Prostate gland (tissue), 2 donors: Measurements from ENCODE around the gene KIF26B.

Experiments used
- POLR2A ChIP-seq: fragments of 450-650 bp; IDR thresholded peaks from one replicate; pipeline ENCODE4 v1.6.1; 2016; ENCODE audit warnings: antibody characterized with exemption, mild to moderate bottlenecking
- POLR2AphosphoS5 ChIP-seq: sonication (generic); formaldehyde crosslinking; IDR thresholded peaks from one replicate; pipeline ENCODE4 v1.6.1; 2017; ENCODE audit warnings: antibody characterized with exemption
- TF ChIP-seq, protein P1 (sequence below), 4 experiments: fragments of 200-600 bp in 2 of 4; fragments of 450-650 bp in 2 of 4; sonication (generic) in 2 of 4; IDR thresholded peaks; 1 replicate in 3 of 4; 2 replicates in 1 of 4; pipeline ENCODE4 v1.5.1; 2016 to 2019; ENCODE audit warnings: antibody characterized with exemption in 4 of 4, mild to moderate bottlenecking in 2 of 4, moderate library complexity in 2 of 4

DNA sequence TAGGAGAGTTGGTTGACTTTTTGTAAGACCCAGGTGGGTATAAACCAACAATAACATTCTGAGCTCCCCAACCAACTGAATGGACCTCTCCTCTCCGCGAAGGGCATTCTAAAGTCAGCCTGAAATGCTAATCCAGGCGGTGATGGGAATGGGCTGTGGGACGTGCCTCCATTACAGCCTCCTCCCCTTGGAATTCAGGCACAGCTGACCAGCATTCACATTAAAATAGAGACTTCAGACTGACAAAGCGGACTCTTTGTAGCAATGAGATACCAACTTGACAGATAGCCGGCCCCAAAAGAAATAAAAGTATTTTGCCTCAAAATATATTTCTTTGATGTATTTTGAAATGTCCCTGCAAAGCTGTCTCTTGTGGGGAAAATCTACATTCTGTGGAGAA is 101.7 kb downstream of the KIF26B start:
- TF ChIP-seq, protein P1, sequence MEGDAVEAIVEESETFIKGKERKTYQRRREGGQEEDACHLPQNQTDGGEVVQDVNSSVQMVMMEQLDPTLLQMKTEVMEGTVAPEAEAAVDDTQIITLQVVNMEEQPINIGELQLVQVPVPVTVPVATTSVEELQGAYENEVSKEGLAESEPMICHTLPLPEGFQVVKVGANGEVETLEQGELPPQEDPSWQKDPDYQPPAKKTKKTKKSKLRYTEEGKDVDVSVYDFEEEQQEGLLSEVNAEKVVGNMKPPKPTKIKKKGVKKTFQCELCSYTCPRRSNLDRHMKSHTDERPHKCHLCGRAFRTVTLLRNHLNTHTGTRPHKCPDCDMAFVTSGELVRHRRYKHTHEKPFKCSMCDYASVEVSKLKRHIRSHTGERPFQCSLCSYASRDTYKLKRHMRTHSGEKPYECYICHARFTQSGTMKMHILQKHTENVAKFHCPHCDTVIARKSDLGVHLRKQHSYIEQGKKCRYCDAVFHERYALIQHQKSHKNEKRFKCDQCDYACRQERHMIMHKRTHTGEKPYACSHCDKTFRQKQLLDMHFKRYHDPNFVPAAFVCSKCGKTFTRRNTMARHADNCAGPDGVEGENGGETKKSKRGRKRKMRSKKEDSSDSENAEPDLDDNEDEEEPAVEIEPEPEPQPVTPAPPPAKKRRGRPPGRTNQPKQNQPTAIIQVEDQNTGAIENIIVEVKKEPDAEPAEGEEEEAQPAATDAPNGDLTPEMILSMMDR (IDR thresholded peaks at IDR 0.05): no peak
- TF ChIP-seq POLR2A (no peak), POLR2AphosphoS5 (no peak)
